Liver (tissue), 3 donors: ENCODE measurements around the gene PNPLA6.

Experiments
- FOXA1 ChIP-seq: IDR thresholded peaks from 2 replicates; pipeline ENCODE4 v1.6.1; 2016; ENCODE audit warnings: antibody characterized with exemption
- FOXA2 ChIP-seq: IDR thresholded peaks from 2 replicates; pipeline ENCODE4 v1.6.1; 2016; ENCODE audit warnings: antibody characterized with exemption
- GABPA ChIP-seq, 2 donors: IDR thresholded peaks in 1 of 2; conservative IDR thresholded peaks in 1 of 2; 2 replicates each; pipeline ENCODE4 v1.6.1; 2016; ENCODE audit warnings: antibody characterized with exemption in 2 of 2, mild to moderate bottlenecking in 1 of 2, moderate library complexity in 1 of 2
- HNF4A ChIP-seq, 2 donors: conservative IDR thresholded peaks; 2 replicates each; pipeline ENCODE4 v1.6.1; 2016; ENCODE audit warnings: antibody characterized with exemption in 2 of 2, mild to moderate bottlenecking in 2 of 2
- JUND ChIP-seq, 2 donors: IDR thresholded peaks; 2 replicates each; pipeline ENCODE4 v1.6.1; 2016; ENCODE audit warnings: antibody characterized with exemption in 2 of 2
- NR2F2 ChIP-seq: IDR thresholded peaks from 2 replicates; pipeline ENCODE4 v1.6.1; 2016; ENCODE audit warnings: antibody characterized with exemption
- RAD21 ChIP-seq, 2 donors: IDR thresholded peaks; 2 replicates each; pipeline ENCODE4 v1.6.1; 2016; ENCODE audit warnings: antibody characterized with exemption in 2 of 2, mild to moderate bottlenecking in 2 of 2
- RXRA ChIP-seq, 2 donors: IDR thresholded peaks; 2 replicates each; pipeline ENCODE4 v1.6.1; 2017 to 2018; ENCODE audit warnings: antibody characterized with exemption in 2 of 2, mild to moderate bottlenecking in 1 of 2
- TAF1 ChIP-seq: conservative IDR thresholded peaks from 2 replicates; pipeline ENCODE4 v1.6.1; 2016; ENCODE audit warnings: antibody characterized with exemption, mild to moderate bottlenecking
- YY1 ChIP-seq: IDR thresholded peaks from 2 replicates; pipeline ENCODE4 v1.6.1; 2016; ENCODE audit warnings: antibody characterized with exemption, mild to moderate bottlenecking
- TF ChIP-seq, protein P1 (sequence below): fragments of 150-350 bp; IDR thresholded peaks from 2 replicates; pipeline ENCODE4 v1.5.1; 2017; ENCODE audit warnings: improper control_type of control experiment, low read depth, low read length; ENCODE audit not compliant: missing input control
- TF ChIP-seq, protein P2 (sequence below): IDR thresholded peaks from 2 replicates; pipeline ENCODE4 v1.6.1; 2016; ENCODE audit warnings: antibody characterized with exemption
- TF ChIP-seq, protein P3 (sequence below): IDR thresholded peaks from 2 replicates; pipeline ENCODE4 v1.6.1; 2016; ENCODE audit warnings: antibody characterized with exemption, mild to moderate bottlenecking
- donor health status: healthy.
- donor health status: healthy.

DNA sequence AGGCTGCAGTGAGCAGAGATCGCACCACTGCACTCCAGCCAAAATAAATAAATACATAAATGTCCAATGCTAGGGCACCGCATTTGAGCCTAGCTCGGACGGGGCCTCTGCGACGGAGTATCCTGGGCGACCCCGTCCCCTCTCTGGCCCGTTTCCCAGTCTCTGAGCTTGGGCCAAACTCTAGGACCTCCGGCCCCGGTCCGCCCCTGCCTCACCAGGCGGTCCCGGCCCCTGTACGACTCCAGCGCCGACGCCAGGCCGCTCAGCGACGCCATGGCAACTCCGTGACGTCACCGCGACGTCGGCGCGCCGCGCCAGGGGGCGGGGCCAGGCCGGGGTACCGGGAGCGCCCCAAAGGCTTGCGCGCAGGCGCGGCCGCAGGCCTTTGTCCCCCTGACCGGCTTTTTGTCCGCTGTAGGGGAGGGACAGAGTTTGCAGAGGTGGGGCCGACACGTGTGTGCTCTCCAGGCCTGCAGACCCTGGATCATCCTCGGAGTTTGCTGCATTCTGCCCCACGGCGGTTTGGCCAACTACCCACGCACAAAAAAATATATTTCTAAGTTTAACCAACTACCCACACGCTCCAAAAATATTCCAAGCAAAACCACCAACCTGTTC, 46.7 kb upstream of the PNPLA6 start, which contains the start of gene PEX11G:
- TF ChIP-seq YY1 (peak; percentile 8), TAF1 (no peak), RAD21 (IDR thresholded peaks at IDR 0.05) (no peak), RXRA (IDR thresholded peaks at IDR 0.05) (no peak), HNF4A (conservative IDR thresholded peaks at IDR 0.05) (no peak), NR2F2 (no peak), JUND (IDR thresholded peaks at IDR 0.05) (no peak), FOXA2 (no peak), GABPA (IDR thresholded peaks at IDR 0.05 in 1 of 2, conservative IDR thresholded peaks at IDR 0.05 in 1 of 2) (no peak), FOXA1 (no peak)
- TF ChIP-seq, protein P1, sequence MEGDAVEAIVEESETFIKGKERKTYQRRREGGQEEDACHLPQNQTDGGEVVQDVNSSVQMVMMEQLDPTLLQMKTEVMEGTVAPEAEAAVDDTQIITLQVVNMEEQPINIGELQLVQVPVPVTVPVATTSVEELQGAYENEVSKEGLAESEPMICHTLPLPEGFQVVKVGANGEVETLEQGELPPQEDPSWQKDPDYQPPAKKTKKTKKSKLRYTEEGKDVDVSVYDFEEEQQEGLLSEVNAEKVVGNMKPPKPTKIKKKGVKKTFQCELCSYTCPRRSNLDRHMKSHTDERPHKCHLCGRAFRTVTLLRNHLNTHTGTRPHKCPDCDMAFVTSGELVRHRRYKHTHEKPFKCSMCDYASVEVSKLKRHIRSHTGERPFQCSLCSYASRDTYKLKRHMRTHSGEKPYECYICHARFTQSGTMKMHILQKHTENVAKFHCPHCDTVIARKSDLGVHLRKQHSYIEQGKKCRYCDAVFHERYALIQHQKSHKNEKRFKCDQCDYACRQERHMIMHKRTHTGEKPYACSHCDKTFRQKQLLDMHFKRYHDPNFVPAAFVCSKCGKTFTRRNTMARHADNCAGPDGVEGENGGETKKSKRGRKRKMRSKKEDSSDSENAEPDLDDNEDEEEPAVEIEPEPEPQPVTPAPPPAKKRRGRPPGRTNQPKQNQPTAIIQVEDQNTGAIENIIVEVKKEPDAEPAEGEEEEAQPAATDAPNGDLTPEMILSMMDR: no peak
- TF ChIP-seq, protein P2, sequence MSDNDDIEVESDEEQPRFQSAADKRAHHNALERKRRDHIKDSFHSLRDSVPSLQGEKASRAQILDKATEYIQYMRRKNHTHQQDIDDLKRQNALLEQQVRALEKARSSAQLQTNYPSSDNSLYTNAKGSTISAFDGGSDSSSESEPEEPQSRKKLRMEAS: peak; percentile 56
- TF ChIP-seq, protein P3, sequence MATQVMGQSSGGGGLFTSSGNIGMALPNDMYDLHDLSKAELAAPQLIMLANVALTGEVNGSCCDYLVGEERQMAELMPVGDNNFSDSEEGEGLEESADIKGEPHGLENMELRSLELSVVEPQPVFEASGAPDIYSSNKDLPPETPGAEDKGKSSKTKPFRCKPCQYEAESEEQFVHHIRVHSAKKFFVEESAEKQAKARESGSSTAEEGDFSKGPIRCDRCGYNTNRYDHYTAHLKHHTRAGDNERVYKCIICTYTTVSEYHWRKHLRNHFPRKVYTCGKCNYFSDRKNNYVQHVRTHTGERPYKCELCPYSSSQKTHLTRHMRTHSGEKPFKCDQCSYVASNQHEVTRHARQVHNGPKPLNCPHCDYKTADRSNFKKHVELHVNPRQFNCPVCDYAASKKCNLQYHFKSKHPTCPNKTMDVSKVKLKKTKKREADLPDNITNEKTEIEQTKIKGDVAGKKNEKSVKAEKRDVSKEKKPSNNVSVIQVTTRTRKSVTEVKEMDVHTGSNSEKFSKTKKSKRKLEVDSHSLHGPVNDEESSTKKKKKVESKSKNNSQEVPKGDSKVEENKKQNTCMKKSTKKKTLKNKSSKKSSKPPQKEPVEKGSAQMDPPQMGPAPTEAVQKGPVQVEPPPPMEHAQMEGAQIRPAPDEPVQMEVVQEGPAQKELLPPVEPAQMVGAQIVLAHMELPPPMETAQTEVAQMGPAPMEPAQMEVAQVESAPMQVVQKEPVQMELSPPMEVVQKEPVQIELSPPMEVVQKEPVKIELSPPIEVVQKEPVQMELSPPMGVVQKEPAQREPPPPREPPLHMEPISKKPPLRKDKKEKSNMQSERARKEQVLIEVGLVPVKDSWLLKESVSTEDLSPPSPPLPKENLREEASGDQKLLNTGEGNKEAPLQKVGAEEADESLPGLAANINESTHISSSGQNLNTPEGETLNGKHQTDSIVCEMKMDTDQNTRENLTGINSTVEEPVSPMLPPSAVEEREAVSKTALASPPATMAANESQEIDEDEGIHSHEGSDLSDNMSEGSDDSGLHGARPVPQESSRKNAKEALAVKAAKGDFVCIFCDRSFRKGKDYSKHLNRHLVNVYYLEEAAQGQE: no peak
